SK-N-SH (cell line): ENCODE data around the gene C20orf204.

Experiments
- CHD2 ChIP-seq: fragments of 150-350 bp; IDR thresholded peaks from 2 replicates; pipeline ENCODE4 v1.6.1; 2018; ENCODE audit warnings: low read length; ENCODE audit not compliant: partially characterized antibody
- CTCF ChIP-seq: fragments of 200-600 bp; sonication (generic); IDR thresholded peaks from 2 replicates; pipeline ENCODE4 v1.6.1; 2017; ENCODE audit warnings: antibody characterized with exemption, mild to moderate bottlenecking, moderate library complexity
- EP300 ChIP-seq, 2 experiments: IDR thresholded peaks; 2 replicates each; pipeline versions ENCODE4 v1.4.0 to v1.6.1; 2012; ENCODE audit warnings: borderline replicate concordance in 1 of 2, low read depth in 1 of 2, low read length in 1 of 2
- EZH2phosphoT487 ChIP-seq: fragments of 200-600 bp; sonication (generic); IDR thresholded peaks from 2 replicates; pipeline ENCODE4 v1.6.1; 2017; ENCODE audit warnings: low read depth, mixed run types, mild to moderate bottlenecking, antibody characterized with exemption, moderate library complexity, borderline replicate concordance
- GATA2 ChIP-seq: sonication (generic); formaldehyde crosslinking; IDR thresholded peaks from 2 replicates; pipeline ENCODE4 v1.5.0; 2020; ENCODE audit warnings: mild to moderate bottlenecking, missing genetic modification reagents
- JUND ChIP-seq: IDR thresholded peaks from 2 replicates; pipeline ENCODE4 v1.4.0; 2012
- NFIC ChIP-seq: IDR thresholded peaks from 2 replicates; pipeline ENCODE4 v1.4.0; 2012; ENCODE audit warnings: borderline replicate concordance
- NRF1 ChIP-seq: IDR thresholded peaks from 2 replicates; pipeline ENCODE4 v1.6.1; 2012; ENCODE audit warnings: low read depth, mild to moderate bottlenecking, low read length
- REST ChIP-seq: IDR thresholded peaks from 2 replicates; pipeline ENCODE4 v1.6.1; 2012; ENCODE audit warnings: mild to moderate bottlenecking, low read depth, low read length, moderate library complexity
- SIN3A ChIP-seq: IDR thresholded peaks from 2 replicates; pipeline ENCODE4 v1.6.1; 2012; ENCODE audit warnings: low read depth, mild to moderate bottlenecking, low read length, moderate library complexity, borderline replicate concordance
- TAF1 ChIP-seq: IDR thresholded peaks from 2 replicates; pipeline ENCODE4 v1.6.1; 2012; ENCODE audit warnings: low read depth, mild to moderate bottlenecking, low read length, moderate library complexity, borderline replicate concordance
- ZBTB33 ChIP-seq: IDR thresholded peaks from 2 replicates; pipeline ENCODE4 v1.4.0; 2012; ENCODE audit warnings: low read depth, borderline replicate concordance

- TF ChIP-seq REST (no peak), NRF1 (no peak), CTCF (no peak), TAF1 (no peak), EZH2phosphoT487 (no peak), NFIC (no peak), JUND (no peak), CHD2 (no peak), GATA2 (CRISPR knock-in tag) (no peak), SIN3A (no peak), EP300 (IDR thresholded peaks at IDR 0.05; ENCODE audit: borderline replicate concordance in 1 of 2, low read depth in 1 of 2, low read length in 1 of 2) (no peak), ZBTB33 (no peak)
Observed at GRCh38 chr20:64080013-64080812, 44.2 kb downstream of the C20orf204 start, which contains the start of gene OPRL1.
